H7 (cell line): ENCODE results near the gene FSTL1. TPM values are rescaled to one million over a fixed set of nuclear protein-coding genes. Genes with fewer than 3 reads are reported as not detected.

Source experiments
- DNase-seq: peaks from one replicate; pipeline ENCODE4 v3.0.0; 2012
- H3K27me3 ChIP-seq: 2 replicates; pipeline ENCODE4 v1.6.0; 2011; ENCODE audit warnings: mild to moderate bottlenecking, low read length; ENCODE audit not compliant: control insufficient read depth, insufficient read depth
- H3K36me3 ChIP-seq: replicated peaks from 2 replicates; pipeline ENCODE4 v1.5.1; 2011; ENCODE audit warnings: low read length; ENCODE audit not compliant: control insufficient read depth, insufficient read depth
- H3K4me3 ChIP-seq: 2 replicates; pipeline ENCODE4 v1.5.1; 2011; ENCODE audit warnings: low read depth, mild to moderate bottlenecking, control low read depth, low read length, moderate library complexity; ENCODE audit not compliant: insufficient read depth
- total RNA-seq: library from RNA; depleted of rRNA; stranded (reverse); fragments of >200 nt; shearing (Covaris generic); gene quantifications from 2 replicates; pipeline ENCODE4 v1.2.3, GENCODE V29; 2014

Gene FSTL1
- total RNA-seq, 1 experiment from 2014 or later: 318 TPM

- DNase-seq: no peak
- Histone ChIP-seq H3K36me3 (no peaks in the 10 kb centered on the region), H3K4me3 (no peak overlapping the region), H3K27me3 (no peaks in the 10 kb centered on the region)
Measured at GRCh38 chr3:120473896-120474675, 23.3 kb upstream of the FSTL1 start.

GRCh38 chr3:120473389-120473788 is 22.6 kb upstream of the FSTL1 start:
- Histone ChIP-seq H3K4me3 (no peak overlapping the region), H3K36me3 (no peaks in the 10 kb centered on the region), H3K27me3 (no peaks in the 10 kb centered on the region)
- no peak for DNase-seq

DNA sequence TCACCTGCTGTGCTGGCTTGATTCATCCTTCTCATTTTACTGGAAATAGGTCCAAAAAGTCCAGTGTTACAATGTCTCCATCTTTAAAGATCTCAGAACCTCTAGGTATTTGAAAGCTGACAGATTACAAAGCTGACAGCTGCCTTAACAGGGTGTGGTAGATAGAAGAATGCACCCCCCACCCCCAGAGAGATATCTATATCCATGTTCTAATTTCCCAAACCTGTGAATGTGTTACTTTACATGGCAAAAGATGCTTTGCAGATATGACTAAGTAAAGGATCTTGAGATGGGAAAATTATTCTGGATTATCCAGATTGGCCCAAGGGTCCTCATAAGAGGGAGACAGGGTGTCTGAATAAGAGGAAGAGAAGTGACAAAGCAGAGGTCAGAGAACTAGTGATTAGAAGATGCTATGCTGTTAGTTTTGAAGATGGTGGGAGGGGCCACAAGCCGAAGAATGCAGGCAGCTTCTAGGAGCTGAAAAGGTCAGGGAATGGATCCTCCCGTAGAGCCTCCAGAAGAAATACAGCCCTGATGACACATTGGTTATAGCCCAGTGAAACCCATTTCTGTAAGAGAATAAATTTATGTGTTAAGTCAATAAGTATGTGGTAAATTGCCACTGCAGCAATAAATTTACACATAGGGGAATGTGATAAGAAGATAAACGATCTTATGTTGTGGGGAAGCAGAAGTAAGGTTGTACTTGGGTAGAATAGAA is 21.5 kb upstream of the FSTL1 start:
- H3K27me3 ChIP-seq: no peaks in the 10 kb centered on the region
- no peak overlapping the region for H3K4me3 ChIP-seq
- no peak for DNase-seq
- H3K36me3 ChIP-seq: no peaks in the 10 kb centered on the region

- Histone ChIP-seq H3K4me3 (no peak overlapping the region), H3K36me3 (no peaks in the 10 kb centered on the region)
- no peak for DNase-seq
Measured at GRCh38 chr3:120471643-120472042, 20.9 kb upstream of the FSTL1 start.

DNA sequence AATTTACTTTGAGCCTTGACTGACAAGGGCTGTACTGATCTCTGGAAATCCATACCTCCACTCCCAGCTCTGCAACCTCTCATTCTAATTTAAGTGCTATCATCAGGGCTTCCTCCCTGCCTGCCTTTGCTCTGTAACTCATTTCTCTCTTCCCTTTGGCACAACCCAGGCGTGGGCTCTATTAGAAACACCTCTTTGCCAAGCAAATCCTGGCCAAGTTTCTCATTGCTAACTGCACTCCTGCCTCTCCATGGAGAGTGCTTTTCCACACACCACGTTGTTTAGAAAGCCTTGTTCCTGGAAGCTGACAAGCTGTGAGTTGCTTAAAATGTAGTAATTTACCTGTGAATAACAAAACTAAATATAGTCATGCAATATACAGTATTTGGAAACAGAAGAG is 20.1 kb upstream of the FSTL1 start:
- Histone ChIP-seq H3K27me3 (no peaks in the 10 kb centered on the region), H3K4me3 (no peak overlapping the region), H3K36me3 (no peaks in the 10 kb centered on the region)
- no peak for DNase-seq

More at GRCh38 chr3:120471643-120472042, 20.9 kb upstream of the FSTL1 start:
- H3K27me3 ChIP-seq: no peaks in the 10 kb centered on the region

- Histone ChIP-seq H3K27me3 (no peaks in the 10 kb centered on the region), H3K4me3 (no peak overlapping the region), H3K36me3 (no peaks in the 10 kb centered on the region)
- DNase-seq: no peak
Measured at GRCh38 chr3:120469882-120470301, 19.1 kb upstream of the FSTL1 start.

DNA sequence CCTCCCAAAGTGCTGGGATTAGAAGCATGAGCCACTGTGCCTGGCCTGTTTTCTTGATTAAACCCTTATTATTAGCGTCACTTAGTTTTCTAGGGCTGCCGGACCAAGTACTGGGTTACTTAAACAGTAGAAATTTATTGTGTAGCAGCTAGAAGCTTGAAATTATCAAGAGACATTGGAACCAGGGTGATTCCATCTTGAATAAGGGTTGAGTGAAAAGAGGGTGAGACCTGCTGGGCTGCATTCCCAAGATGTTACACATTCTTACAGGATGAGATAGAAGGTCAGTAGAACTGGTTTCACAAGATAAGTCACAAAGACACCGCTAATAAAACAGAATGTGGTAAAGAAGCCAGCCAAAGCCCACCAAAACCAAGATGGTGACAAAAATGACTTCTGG is 18.6 kb upstream of the FSTL1 start:
- Histone ChIP-seq H3K27me3 (no peaks in the 10 kb centered on the region), H3K4me3 (no peak overlapping the region), H3K36me3 (no peaks in the 10 kb centered on the region)
- no peak for DNase-seq

- Histone ChIP-seq H3K27me3 (no peaks in the 10 kb centered on the region), H3K36me3 (no peaks in the 10 kb centered on the region), H3K4me3 (no peak overlapping the region)
- DNase-seq: no peak
Measured at GRCh38 chr3:120468635-120469295, 18.0 kb upstream of the FSTL1 start.

DNA sequence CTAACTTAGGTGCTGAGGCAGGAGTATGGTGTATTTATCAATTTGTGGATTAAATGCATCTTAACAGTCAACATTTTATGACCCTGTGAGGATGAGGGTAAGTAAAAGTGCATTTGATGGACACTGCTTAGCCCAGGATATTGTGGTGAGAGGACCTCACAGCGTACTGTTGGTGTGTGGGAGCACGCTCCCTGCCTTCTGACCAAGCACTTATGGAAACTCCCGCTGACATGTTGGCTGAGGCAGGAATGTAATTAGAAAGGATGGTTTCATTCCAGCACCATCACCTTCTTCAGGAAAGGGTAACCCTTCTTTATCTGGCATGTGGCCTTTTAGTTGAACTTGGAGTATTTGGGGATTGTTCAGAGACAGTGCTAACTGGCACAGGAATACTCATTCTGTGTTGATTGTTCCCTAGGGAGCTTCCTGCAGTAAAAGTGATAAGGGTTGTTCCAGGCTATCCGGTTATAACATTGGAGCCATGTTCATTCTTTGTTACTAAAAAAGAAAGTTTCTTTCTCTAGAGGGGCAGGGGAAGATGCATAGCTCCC is 11.7 kb upstream of the FSTL1 start:
- Histone ChIP-seq H3K27me3 (no peaks in the 10 kb centered on the region), H3K36me3 (no peaks in the 10 kb centered on the region), H3K4me3 (no peak overlapping the region)
- DNase-seq: no peak

DNA sequence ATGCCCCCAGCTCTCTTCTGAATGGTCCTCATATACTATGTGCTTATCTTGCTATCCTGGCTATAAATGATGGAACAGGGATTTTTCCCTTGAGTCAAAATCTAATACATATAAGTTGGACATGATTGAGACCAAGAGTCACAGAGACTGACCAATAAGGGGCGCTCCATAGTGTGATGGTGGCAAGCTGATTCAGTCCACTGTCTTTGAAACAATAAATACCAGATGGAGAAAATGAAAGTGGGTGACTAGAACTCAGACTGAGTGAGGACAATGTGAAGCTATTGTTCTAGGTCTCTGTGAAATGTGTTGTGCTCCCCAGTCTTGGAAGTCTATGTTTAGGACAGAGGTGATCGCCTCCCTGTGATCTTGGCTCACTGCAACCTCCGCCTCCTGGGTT is 10.6 kb upstream of the FSTL1 start:
- no peak overlapping the region for H3K4me3 ChIP-seq
- no peaks in the 10 kb centered on the region for H3K27me3 ChIP-seq
- no peak for DNase-seq
- no peaks in the 10 kb centered on the region for H3K36me3 ChIP-seq

GRCh38 chr3:120460862-120461261 is 10.1 kb upstream of the FSTL1 start:
- Histone ChIP-seq H3K4me3 (no peak overlapping the region), H3K27me3 (no peaks in the 10 kb centered on the region)

DNA sequence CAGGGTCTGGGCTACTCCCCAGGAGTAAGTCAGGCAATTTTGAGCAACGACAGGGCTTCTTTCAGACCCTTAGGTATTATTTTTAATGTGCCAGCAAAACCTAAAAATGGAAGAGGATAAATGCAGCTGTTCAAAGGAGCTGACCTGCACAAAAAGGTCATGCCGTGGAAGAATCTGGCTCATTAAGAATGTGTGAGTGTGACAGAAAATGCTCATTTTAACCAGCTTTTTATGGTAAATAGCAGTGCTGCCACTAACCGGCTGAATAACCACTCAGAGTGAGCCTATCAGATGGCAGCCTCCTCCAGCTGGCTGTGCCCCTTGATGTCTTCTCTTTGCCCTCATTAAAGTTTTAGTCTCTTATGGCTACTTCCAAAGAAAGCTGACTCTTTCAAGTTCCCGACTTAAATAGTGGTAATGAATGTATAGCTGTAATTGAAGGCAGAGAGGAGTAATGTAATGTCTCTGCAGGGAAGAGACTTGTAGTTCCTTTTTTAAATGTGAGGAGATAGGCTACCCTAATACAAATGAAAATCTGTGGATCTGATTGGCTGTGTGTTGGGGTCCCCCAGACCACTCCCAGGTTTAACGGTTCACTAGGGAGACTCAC is 9.5 kb upstream of the FSTL1 start:
- Histone ChIP-seq H3K4me3 (no peak overlapping the region), H3K36me3 (no peaks in the 10 kb centered on the region), H3K27me3 (no peaks in the 10 kb centered on the region)
- no peak for DNase-seq

More at GRCh38 chr3:120460862-120461261, 10.1 kb upstream of the FSTL1 start:
- no peak for DNase-seq
- no peaks in the 10 kb centered on the region for H3K36me3 ChIP-seq

- Histone ChIP-seq H3K36me3 (no peaks in the 10 kb centered on the region), H3K27me3 (no peaks in the 10 kb centered on the region), H3K4me3 (no peak overlapping the region)
- no peak for DNase-seq
Measured at GRCh38 chr3:120459196-120459595, 8.4 kb upstream of the FSTL1 start.

DNA sequence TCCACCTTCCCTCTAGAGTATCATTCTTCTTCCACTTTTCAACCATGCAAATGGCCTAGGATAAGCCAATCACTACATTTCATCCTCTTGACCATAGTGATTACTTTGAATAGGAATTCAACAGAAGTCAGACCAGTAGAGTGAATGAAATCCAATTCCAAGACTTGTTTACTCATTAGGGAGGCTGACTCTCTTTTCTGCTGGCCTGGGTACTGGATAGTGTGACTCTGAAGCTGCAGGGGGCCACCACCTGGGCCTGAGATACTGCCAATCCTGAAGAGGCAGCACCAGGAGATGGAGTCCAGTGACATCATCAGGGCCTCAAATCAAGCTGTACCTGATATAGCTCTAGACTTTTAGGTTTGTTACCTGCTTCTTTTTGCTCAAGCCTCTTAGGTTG is 7.0 kb upstream of the FSTL1 start:
- Histone ChIP-seq H3K27me3 (no peaks in the 10 kb centered on the region), H3K36me3 (no peaks in the 10 kb centered on the region), H3K4me3 (no peak overlapping the region)
- no peak for DNase-seq
